Adrenal gland (tissue), 5 donors: ENCODE results near the gene ACSF3.

Experiments
- CTCF ChIP-seq, 6 experiments: fragments of 450-650 bp in 4 of 6; fragments of 200-600 bp in 2 of 6; sonication (generic) in 1 of 6; IDR thresholded peaks; 1 replicate in 5 of 6; 2 replicates in 1 of 6; pipeline versions ENCODE4 v1.5.1 to v1.8.0; 2016 to 2021; ENCODE audit warnings: antibody characterized with exemption in 6 of 6, mild to moderate bottlenecking in 2 of 6, moderate library complexity in 1 of 6
- POLR2A ChIP-seq, 2 donors: fragments of 450-650 bp; IDR thresholded peaks; one replicate each; pipeline ENCODE4 v1.6.1; 2017; ENCODE audit warnings: antibody characterized with exemption in 2 of 2, mild to moderate bottlenecking in 2 of 2, moderate library complexity in 1 of 2
- donor health status: DM: no; HTN: no; CAD: no.

DNA sequence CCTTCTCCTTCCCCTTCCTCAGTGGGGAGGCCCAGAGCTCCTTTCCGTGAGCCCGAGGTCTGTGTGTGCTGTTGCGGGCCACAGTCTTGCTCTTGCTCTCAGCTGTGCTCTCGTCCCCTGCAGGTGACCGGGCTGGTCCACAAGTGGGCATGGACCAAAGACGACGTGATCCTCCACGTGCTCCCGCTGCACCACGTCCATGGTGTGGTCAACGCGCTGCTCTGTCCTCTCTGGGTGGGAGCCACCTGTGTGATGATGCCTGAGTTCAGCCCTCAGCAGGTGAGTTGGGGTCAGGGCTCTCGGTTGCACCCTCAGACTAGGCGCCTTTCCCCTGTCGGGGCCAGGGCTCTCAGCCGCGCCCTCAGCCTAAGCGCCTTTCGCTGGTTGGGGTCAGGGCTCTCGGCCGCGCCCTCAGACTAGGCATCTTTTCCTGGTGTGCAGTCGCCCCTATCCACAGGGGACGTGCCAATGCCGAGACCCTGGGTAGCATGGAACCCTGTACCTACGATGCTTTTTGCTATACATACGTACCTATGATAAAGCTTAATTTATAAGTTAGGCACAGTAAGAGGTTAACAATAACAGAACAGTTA, 8.9 kb downstream of the ACSF3 start:
- TF ChIP-seq CTCF (IDR thresholded peaks at IDR 0.05) (no peak), POLR2A (IDR thresholded peaks at IDR 0.05) (no peak)
